ENCODE results near the gene ATP8B4.

GRCh38 chr15:49977306-49977705 is 141.7 kb downstream of the ATP8B4 start:
- no peak for TF ChIP-seq CTCF (IDR thresholded peaks at IDR 0.05)
- no peak for TF ChIP-seq POLR2A (IDR thresholded peaks at IDR 0.05)
- TF ChIP-seq EP300 (IDR thresholded peaks at IDR 0.05) = no peak

Data from tibial nerve (tissue), 4 donors.